Measurements from ENCODE around the gene AGAP1.

Gene AGAP1

DNA sequence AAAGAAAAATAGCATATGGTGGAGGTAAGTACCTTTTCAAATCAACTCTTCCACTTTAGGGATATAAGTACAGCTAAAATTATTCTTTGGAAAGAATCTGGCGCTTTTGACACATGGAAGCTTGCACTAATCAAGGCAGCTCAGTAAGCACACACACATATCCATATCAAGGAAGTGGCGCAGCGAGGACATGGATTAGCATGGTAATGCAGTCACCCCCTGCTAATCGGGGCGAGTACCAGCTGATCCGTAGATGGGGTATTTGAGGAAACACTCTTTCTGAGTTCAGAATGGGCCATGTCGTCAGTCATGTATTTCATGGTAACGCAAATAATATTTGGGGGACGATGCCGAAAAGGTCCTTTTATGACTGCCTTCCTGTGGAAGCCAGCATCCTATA lies 429.0 kb downstream of the AGAP1 start:
- TF ChIP-seq, protein P1, sequence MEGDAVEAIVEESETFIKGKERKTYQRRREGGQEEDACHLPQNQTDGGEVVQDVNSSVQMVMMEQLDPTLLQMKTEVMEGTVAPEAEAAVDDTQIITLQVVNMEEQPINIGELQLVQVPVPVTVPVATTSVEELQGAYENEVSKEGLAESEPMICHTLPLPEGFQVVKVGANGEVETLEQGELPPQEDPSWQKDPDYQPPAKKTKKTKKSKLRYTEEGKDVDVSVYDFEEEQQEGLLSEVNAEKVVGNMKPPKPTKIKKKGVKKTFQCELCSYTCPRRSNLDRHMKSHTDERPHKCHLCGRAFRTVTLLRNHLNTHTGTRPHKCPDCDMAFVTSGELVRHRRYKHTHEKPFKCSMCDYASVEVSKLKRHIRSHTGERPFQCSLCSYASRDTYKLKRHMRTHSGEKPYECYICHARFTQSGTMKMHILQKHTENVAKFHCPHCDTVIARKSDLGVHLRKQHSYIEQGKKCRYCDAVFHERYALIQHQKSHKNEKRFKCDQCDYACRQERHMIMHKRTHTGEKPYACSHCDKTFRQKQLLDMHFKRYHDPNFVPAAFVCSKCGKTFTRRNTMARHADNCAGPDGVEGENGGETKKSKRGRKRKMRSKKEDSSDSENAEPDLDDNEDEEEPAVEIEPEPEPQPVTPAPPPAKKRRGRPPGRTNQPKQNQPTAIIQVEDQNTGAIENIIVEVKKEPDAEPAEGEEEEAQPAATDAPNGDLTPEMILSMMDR (IDR thresholded peaks at IDR 0.05; ENCODE audit: low read depth, low read length): no peak
- no peak overlapping the region for H3K4me3 ChIP-seq (replicated peaks in 1 of 2; ENCODE audit: low read depth in 2 of 2, low read length in 2 of 2)
- no peak for DNase-seq (ENCODE audit: low read depth in 2 of 2)

DNA sequence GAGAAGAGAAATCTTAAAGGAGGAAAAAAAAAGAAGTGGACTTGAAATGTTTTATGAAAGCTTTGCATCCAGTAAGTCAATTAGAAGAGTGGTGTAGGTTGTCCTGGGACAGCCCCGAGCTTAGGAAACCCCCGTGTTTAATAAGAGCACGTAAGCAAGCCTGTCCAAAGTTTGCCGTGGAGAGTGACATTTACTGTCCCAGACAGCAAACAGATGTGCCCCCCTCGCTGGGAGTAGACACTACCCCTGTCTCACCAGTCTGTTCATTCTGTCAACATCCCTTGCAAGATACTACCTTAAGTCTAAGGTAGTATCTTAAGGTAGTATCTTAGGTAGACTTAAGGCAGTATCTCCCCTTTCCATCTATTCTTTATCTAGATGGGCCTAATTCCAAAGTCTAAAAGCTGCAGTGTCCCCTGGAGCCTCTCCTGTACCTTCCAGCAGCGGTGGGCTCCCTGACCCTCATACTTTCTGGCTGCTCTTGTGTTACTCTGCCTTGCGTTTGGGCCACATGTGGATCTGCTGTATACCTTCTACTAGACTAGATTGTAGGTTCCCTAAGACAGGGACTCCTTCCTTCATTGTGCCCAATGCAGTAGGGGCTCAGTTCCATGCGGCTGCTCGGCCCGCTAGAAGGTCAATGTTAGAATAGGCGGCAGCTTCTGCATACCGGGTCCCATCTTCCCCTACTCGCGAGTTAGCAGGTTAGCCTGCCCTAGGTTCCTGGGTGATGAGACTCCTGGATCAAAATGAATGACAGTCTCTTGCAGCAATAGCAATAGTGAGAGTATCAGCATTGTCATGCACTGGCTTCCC lies 430.2 kb downstream of the AGAP1 start:
- TF ChIP-seq, protein P1 (IDR thresholded peaks at IDR 0.05; ENCODE audit: low read depth, low read length): no peak
- no peak overlapping the region for H3K4me3 ChIP-seq (replicated peaks in 1 of 2; ENCODE audit: low read depth in 2 of 2, low read length in 2 of 2)
- no peak for DNase-seq (ENCODE audit: low read depth in 2 of 2)

DNA sequence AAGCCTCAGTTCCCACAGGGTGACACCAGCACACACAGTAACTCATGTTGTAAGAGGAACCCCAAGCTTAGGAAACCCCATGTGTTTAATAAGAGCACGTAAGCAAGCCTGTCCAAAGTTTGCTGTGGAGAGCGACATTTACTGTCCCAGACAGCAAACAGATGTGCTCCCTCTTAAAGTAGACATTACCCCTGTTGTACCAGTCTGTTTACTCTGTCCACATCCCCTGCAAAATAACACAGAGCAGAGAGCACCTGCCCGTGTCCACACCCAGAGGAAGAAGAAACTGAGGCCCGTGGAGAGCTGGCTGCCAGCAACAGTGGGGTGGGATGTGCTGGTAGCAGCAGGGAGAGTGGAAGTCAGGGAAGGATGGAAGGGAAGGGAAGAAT lies 430.8 kb downstream of the AGAP1 start:
- DNase-seq (ENCODE audit: low read depth in 2 of 2): no peak
- TF ChIP-seq, protein P1 (IDR thresholded peaks at IDR 0.05; ENCODE audit: low read depth, low read length): no peak

DNA sequence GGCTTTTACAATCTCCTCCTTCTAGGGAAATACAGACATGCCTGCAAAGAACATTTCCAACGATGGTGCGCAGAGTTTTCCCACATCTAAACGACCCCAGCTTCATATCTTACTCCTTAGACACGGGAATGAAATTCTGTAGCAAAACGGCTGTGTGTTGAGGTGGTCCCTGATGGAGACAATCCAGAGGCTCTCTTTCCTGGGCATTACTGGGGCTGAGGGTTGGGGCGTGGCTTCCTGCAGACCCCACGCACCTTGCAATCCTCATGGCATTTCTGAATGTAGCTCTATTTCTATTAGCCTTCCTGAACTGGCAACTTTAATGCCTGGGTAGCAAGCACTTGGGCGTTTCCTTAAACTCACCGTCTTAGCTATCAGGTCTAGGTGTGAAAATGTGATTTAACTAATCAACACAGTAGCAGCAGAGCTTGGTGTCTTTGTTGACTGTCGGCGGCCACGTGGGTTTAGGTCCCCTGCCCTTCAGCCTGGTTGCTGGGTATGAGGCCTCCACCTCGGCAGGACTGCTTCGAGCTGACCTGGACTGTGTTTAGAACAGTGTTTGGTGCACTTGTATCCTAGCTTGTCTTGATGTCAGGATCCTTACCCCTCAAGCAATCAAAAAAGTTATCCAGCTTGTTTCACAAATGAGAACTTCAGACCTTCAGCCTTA lies 431.5 kb downstream of the AGAP1 start:
- TF ChIP-seq, protein P1 (IDR thresholded peaks at IDR 0.05; ENCODE audit: low read depth, low read length): no peak
- no peak overlapping the region for H3K4me3 ChIP-seq (replicated peaks in 1 of 2; ENCODE audit: low read depth in 2 of 2, low read length in 2 of 2)
- DNase-seq (ENCODE audit: low read depth in 2 of 2): no peak

More for the DNA sequence above, 430.8 kb downstream of the AGAP1 start:
- no peak overlapping the region for H3K4me3 ChIP-seq (replicated peaks in 1 of 2; ENCODE audit: low read depth in 2 of 2, low read length in 2 of 2)

DNA sequence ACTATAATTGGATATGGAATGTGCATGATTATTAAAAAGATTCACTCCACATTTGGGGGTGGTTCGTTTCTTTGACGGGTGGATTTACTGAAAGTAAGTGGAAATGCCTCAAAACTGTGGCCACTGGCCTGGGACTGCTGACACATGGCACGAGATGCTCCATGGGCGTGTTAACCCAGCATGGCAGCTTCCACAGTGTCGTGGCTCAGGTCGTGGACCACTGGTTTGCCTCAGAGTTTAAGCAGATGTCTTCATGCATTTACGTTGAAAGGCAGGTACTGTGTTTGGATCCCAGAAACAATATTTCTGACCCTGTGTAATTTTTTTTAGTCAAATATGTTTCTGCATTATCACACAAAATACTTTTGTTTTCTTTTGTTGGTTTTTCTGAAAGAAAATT lies 432.4 kb downstream of the AGAP1 start:
- no peak for DNase-seq (ENCODE audit: low read depth in 2 of 2)
- no peak overlapping the region for H3K4me3 ChIP-seq (replicated peaks in 1 of 2; ENCODE audit: low read depth in 2 of 2, low read length in 2 of 2)
- TF ChIP-seq, protein P1 (IDR thresholded peaks at IDR 0.05; ENCODE audit: low read depth, low read length): no peak

DNA sequence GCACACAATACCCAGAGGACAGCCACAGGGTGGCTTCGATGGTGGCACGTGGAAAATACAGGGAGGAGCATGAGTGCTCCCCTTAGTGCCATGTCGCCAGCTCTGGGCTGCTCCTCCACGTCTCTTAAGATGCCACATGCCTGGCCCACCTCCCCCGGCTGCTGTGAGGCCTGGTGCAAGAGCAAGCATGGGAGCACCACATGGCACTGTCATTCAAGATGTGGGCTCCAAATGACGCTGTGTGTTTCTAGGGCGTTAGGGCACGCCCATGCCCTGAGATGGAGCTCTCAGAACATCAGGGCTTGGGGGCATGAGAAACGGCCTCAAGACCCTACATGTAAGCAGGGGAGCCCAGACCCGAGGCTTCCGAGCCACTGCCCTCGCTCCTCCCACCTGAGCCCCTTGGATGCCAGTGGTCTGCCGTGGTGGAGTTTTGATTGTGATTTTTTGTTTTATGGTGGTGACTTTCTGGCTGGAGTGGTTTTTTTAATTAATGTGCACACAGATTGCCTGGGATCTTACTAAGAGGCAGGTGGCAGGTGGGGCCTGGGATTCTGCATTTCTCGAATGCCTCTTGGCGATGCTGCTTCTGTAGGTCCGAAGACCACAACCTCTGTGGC lies 435.0 kb downstream of the AGAP1 start:
- TF ChIP-seq, protein P1 (IDR thresholded peaks at IDR 0.05; ENCODE audit: low read depth, low read length): no peak
- H3K4me3 ChIP-seq (replicated peaks in 1 of 2; ENCODE audit: low read depth in 2 of 2, low read length in 2 of 2): no peak overlapping the region
- no peak for DNase-seq (ENCODE audit: low read depth in 2 of 2)

Data from cardiac fibroblast (primary cell).